H1 (cell line): Measurements from ENCODE around the gene CRYBG3. TPM values are rescaled to one million over a fixed set of nuclear protein-coding genes. Genes with fewer than 3 reads are reported as not detected.

Source experiments
- CTCF ChIA-PET: fragments of 300-600 bp; sonication (Branson Sonifier 250); formaldehyde crosslinking; loops from one replicate; lab custom pipeline; 2021; ENCODE audit not compliant: partially characterized antibody; lab: Charles Lee
- POLR2A ChIA-PET: fragments of 300-600 bp; sonication (Branson Sonifier 250); formaldehyde crosslinking; loops from one replicate; lab custom pipeline; 2021; ENCODE audit warnings: inconsistent platforms; ENCODE audit not compliant: partially characterized antibody; lab: Charles Lee
- DNase-seq, 2 experiments: peaks; one replicate each; pipeline versions ENCODE4 v3.0.0 to v3.0.0-alpha.2; 2010 to 2022; ENCODE audit warnings: low spot score in 2 of 2, low read depth in 1 of 2, mixed read lengths in 1 of 2
- FAIRE-seq: peaks from 2 replicates; lab custom pipeline; 2011; peaks lifted over from hg19 to GRCh38; lab: Jason Lieb, UNC
- H2AFZ ChIP-seq: 2 replicates; pipeline ENCODE4 v1.8.1; 2012; ENCODE audit warnings: low read length, inconsistent platforms
- H2AK5ac ChIP-seq: 2 replicates; pipeline ENCODE4 v1.6.1; 2013; ENCODE audit warnings: low read depth, low read length
- H2BK120ac ChIP-seq: replicated peaks from 2 replicates; pipeline ENCODE3; 2013; ENCODE audit warnings: low read depth, low read length, inconsistent platforms
- H2BK12ac ChIP-seq: 2 replicates; pipeline ENCODE4 v1.6.1; 2013; ENCODE audit warnings: low read depth, low read length
- H2BK15ac ChIP-seq: 2 replicates; pipeline ENCODE4 v1.6.1; 2013; ENCODE audit warnings: low read length
- H2BK20ac ChIP-seq: 2 replicates; pipeline ENCODE4 v1.6.1; 2013; ENCODE audit warnings: low read length
- H2BK5ac ChIP-seq: 2 replicates; pipeline ENCODE4 v1.6.1; 2013; ENCODE audit warnings: low read depth, low read length
- H3K14ac ChIP-seq: 2 replicates; pipeline ENCODE4 v1.6.1; 2013; ENCODE audit warnings: inconsistent platforms; ENCODE audit not compliant: insufficient read length
- H3K18ac ChIP-seq: 2 replicates; pipeline ENCODE4 v1.6.1; 2013; ENCODE audit warnings: low read length; ENCODE audit errors: extremely low read depth
- H3K23ac ChIP-seq: 2 replicates; pipeline ENCODE4 v1.6.1; 2013; ENCODE audit warnings: inconsistent platforms; ENCODE audit not compliant: insufficient read length
- H3K23me2 ChIP-seq: 2 replicates; pipeline ENCODE4 v1.6.1; 2013; ENCODE audit warnings: low read depth, low read length
- H3K27ac ChIP-seq: 2 replicates; pipeline ENCODE4 v1.6.1; 2011; ENCODE audit warnings: low read depth, low read length, inconsistent platforms
- H3K27me3 ChIP-seq, 4 experiments: replicated peaks in 1 of 4; 1 replicate in 1 of 4; 2 replicates in 3 of 4; pipeline versions ENCODE4 v1.6.1 to v1.8.1; 2011 to 2013; ENCODE audit warnings: low read length in 3 of 4, mild to moderate bottlenecking in 3 of 4, inconsistent platforms in 2 of 4, mixed read lengths in 2 of 4, moderate library complexity in 1 of 4; ENCODE audit not compliant: control insufficient read depth in 3 of 4, insufficient read depth in 3 of 4; ENCODE audit errors: extremely low read depth in 1 of 4
- H3K36me3 ChIP-seq, 4 experiments: 2 replicates each; pipeline versions ENCODE4 v1.6.1 to v1.8.1; 2011 to 2013; ENCODE audit warnings: mild to moderate bottlenecking in 4 of 4, low read length in 3 of 4, moderate library complexity in 2 of 4, control low read depth in 1 of 4, inconsistent platforms in 1 of 4; ENCODE audit not compliant: insufficient read depth in 4 of 4, control insufficient read depth in 2 of 4
- H3K4ac ChIP-seq: replicated peaks from 2 replicates; pipeline ENCODE3; 2013; ENCODE audit warnings: low read length, low read depth, mixed read lengths, inconsistent platforms; ENCODE audit not compliant: insufficient read length
- H3K4me1 ChIP-seq, 4 experiments: replicated peaks in 1 of 4; 1 replicate in 1 of 4; 2 replicates in 3 of 4; pipeline versions ENCODE4 v1.6.1 to v1.8.1; 2011 to 2013; ENCODE audit warnings: low read length in 3 of 4, inconsistent platforms in 2 of 4, mixed read lengths in 1 of 4; ENCODE audit not compliant: insufficient read depth in 4 of 4, control insufficient read depth in 3 of 4
- H3K4me2 ChIP-seq, 2 experiments: 2 replicates each; pipeline versions ENCODE4 v1.6.1 to v1.8.1; 2011 to 2013; ENCODE audit warnings: low read depth in 2 of 2, low read length in 2 of 2, control low read depth in 1 of 2, inconsistent platforms in 1 of 2, mild to moderate bottlenecking in 1 of 2; ENCODE audit not compliant: insufficient read depth in 1 of 2
- H3K4me3 ChIP-seq, 4 experiments: fragments of 200-600, 300-600 bp in 1 of 4; sonication (generic), shearing (Covaris generic), sonication (Bioruptor Twin) in 1 of 4; 2 replicates each; pipeline versions ENCODE4 v1.5.1 to v1.8.1; 2011 to 2016; ENCODE audit warnings: low read length in 4 of 4, low read depth in 3 of 4, control low read depth in 2 of 4, inconsistent platforms in 2 of 4, mild to moderate bottlenecking in 2 of 4, mixed read lengths in 1 of 4, moderate library complexity in 1 of 4; ENCODE audit not compliant: insufficient read depth in 2 of 4; ENCODE audit errors: extremely low read depth in 1 of 4
- H3K56ac ChIP-seq: replicated peaks from 2 replicates; pipeline ENCODE3; 2013; ENCODE audit warnings: low read depth, mild to moderate bottlenecking, mixed read lengths, low read length, inconsistent platforms; ENCODE audit not compliant: insufficient read length
- H3K79me1 ChIP-seq: 2 replicates; pipeline ENCODE4 v1.6.1; 2013; ENCODE audit warnings: low read depth, low read length, control low read depth
- H3K79me2 ChIP-seq, 2 experiments: 2 replicates each; pipeline versions ENCODE4 v1.6.1 to v1.8.1; 2012 to 2013; ENCODE audit warnings: low read length in 2 of 2, mild to moderate bottlenecking in 2 of 2, inconsistent platforms in 1 of 2; ENCODE audit not compliant: insufficient read depth in 2 of 2, control insufficient read depth in 1 of 2
- H3K9ac ChIP-seq, 4 experiments: replicated peaks in 1 of 4; 1 replicate in 1 of 4; 2 replicates in 3 of 4; pipeline versions ENCODE4 v1.6.1 to v1.8.1; 2011 to 2013; ENCODE audit warnings: low read depth in 3 of 4, low read length in 3 of 4, control low read depth in 2 of 4, mild to moderate bottlenecking in 2 of 4, moderate library complexity in 2 of 4, inconsistent platforms in 1 of 4; ENCODE audit errors: extremely low read depth in 1 of 4
- H3K9me3 ChIP-seq, 2 experiments: 2 replicates each; pipeline versions ENCODE4 v1.6.1 to v1.8.1; 2012 to 2013; ENCODE audit warnings: mild to moderate bottlenecking in 2 of 2, moderate library complexity in 2 of 2, control low read depth in 1 of 2, inconsistent platforms in 1 of 2, low read depth in 1 of 2, low read length in 1 of 2, mixed read lengths in 1 of 2; ENCODE audit not compliant: insufficient read depth in 2 of 2
- H4K20me1 ChIP-seq, 2 experiments: replicated peaks in 1 of 2; 2 replicates each; pipeline versions ENCODE3 to v1.8.1; 2011 to 2013; ENCODE audit warnings: inconsistent platforms in 2 of 2, low read length in 2 of 2, mild to moderate bottlenecking in 1 of 2; ENCODE audit not compliant: insufficient read depth in 2 of 2, control insufficient read depth in 1 of 2
- H4K5ac ChIP-seq: 2 replicates; pipeline ENCODE4 v1.6.1; 2013; ENCODE audit warnings: low read length, low read depth, mixed read lengths, inconsistent platforms; ENCODE audit not compliant: insufficient read length
- H4K8ac ChIP-seq: 2 replicates; pipeline ENCODE4 v1.8.0; 2013; ENCODE audit warnings: mild to moderate bottlenecking, moderate library complexity, low read length, inconsistent platforms; ENCODE audit not compliant: insufficient read depth; ENCODE audit errors: extremely low read depth
- H4K91ac ChIP-seq: replicated peaks from 2 replicates; pipeline ENCODE3; 2013; ENCODE audit warnings: low read length, mixed read lengths, inconsistent platforms; ENCODE audit not compliant: insufficient read length
- WGBS, 2 experiments: shearing (Covaris generic) in 1 of 2; methylation state at CpG; one replicate each; pipeline versions ENCODE4 v1.1.6 to v1.1.7; 2013 to 2015; ENCODE audit warnings: low lambda C conversion rate in 2 of 2, mixed read lengths in 2 of 2, inconsistent platforms in 1 of 2, low coverage in 1 of 2, missing lambda C conversion rate in 1 of 2; ENCODE audit not compliant: insufficient replicate concordance in 2 of 2, insufficient coverage in 1 of 2, insufficient read length in 1 of 2; ENCODE audit errors: extremely low coverage in 1 of 2, missing lambda C conversion rate in 1 of 2; 5-methylcytosine and 5-hydroxymethylcytosine counted together
- polyA plus RNA-seq, 7 experiments: library from polyadenylated mRNA; depleted of rRNA in 3 of 7; stranded (reverse) in 5 of 7; unstranded in 2 of 7; fragments of >200 nt in 5 of 7; fragments of 200-250 nt in 2 of 7; gene quantifications; 1 replicate in 5 of 7; 2 replicates in 1 of 7; 4 replicates in 1 of 7; pipeline versions ENCODE4 v1.2.1 to v1.2.3, GENCODE V29; 2011 to 2013; ENCODE audit warnings: missing spikeins in 2 of 7, mixed read lengths in 2 of 7
- total RNA-seq: library from RNA; stranded (reverse); fragmentation: NEBNext Ultra II Directional; extraction: Animal tissue kit (Norgen Biotek cat#: 25700); gene quantifications from 2 replicates; pipeline ENCODE4 v1.2.1, GENCODE V29; 2021

Gene CRYBG3
- total and polyA plus RNA-seq, 2 of the 8 experiments (the other 6 are each of a cell fraction or from before 2014, with no cell fraction given), result 2.1 to 8.0 TPM

DNA sequence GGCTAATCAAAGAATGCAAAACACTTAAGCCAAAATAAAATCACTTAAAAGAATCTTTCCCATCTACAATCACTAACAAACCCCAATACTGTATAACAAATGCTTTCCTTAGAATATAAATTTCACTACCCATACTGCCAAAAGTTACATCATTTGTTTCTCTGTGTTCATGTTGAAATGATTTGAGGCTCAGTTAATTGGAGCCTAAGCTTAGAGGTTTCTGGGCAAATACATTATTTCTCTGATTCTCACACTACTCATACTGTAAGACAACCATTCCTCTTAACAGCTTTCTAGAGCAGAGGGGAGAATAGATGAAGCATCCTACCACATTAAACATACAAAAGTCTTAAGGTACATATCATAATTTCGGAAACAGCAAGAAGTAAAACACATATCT, 148.3 kb downstream of the CRYBG3 start:
- Histone ChIP-seq H4K91ac (no peak overlapping the region), H2BK15ac (no peak overlapping the region), H3K4me1 (no peaks in the 10 kb centered on the region), H3K18ac (no peak overlapping the region), H3K27ac (no peak overlapping the region), H3K36me3 (no peaks in the 10 kb centered on the region; a peak in 1 of 8 replicates), H3K4me3 (no peak overlapping the region), H3K56ac (no peak overlapping the region), H4K8ac (no peak overlapping the region), H2BK5ac (no peak overlapping the region), H3K9ac (no peak overlapping the region), H2BK12ac (no peak overlapping the region), H3K14ac (no peak overlapping the region), H4K5ac (no peak overlapping the region), H3K79me2 (no peaks in the 10 kb centered on the region), H2BK120ac (no peak overlapping the region), H2AK5ac (no peak overlapping the region), H4K20me1 (no peaks in the 10 kb centered on the region), H3K27me3 (no peaks in the 10 kb centered on the region), H3K4ac (no peak overlapping the region), H3K79me1 (peaks cover 2% of the 10 kb centered on the region; the same call in 1 of the 2 replicates), H3K23me2 (peaks cover 4% of the 10 kb centered on the region; the same call in 1 of the 2 replicates), H3K4me2 (no peak overlapping the region), H3K9me3 (no peaks in the 10 kb centered on the region), H2AFZ (no peak overlapping the region), H2BK20ac (no peak overlapping the region), H3K23ac (no peak overlapping the region)
- no peak for DNase-seq
- POLR2A ChIA-PET, result no interaction called here
- 88% methylated on average over 1 of the region's 1 CpG; no CpG with 5 or more reads in 1 of the 2 experiments for WGBS, 2 experiments
- CTCF ChIA-PET, result interaction anchor here (1.0 to 1.9 kb wide), 4 partner anchors 15 to 178 kb away, joined by 3 to 11 read pairs (median 4); no protein-coding TSS in a partner anchor
- no peak for FAIRE-seq
